Neuron (in vitro differentiated cells): ENCODE results near the gene TMEM204.

Source experiments
- H2AFZ ChIP-seq: one replicate; pipeline ENCODE4 v1.6.1; 2013; ENCODE audit warnings: low read depth, mild to moderate bottlenecking, inconsistent platforms, low read length, moderate library complexity
- H3K27me3 ChIP-seq: one replicate; pipeline ENCODE4 v1.6.1; 2013; ENCODE audit warnings: low read length; ENCODE audit not compliant: insufficient read depth
- H3K36me3 ChIP-seq: one replicate; pipeline ENCODE4 v1.6.1; 2013; ENCODE audit warnings: low read length; ENCODE audit not compliant: insufficient read depth
- H3K4me1 ChIP-seq: one replicate; pipeline ENCODE4 v1.6.1; 2013; ENCODE audit warnings: low read length; ENCODE audit not compliant: insufficient read depth
- H3K4me3 ChIP-seq: 2 replicates; pipeline ENCODE4 v1.5.1; 2013; ENCODE audit warnings: mild to moderate bottlenecking, low read length, moderate library complexity
- H3K9me3 ChIP-seq: one replicate; pipeline ENCODE4 v1.6.1; 2013; ENCODE audit warnings: low read length

Gene TMEM204

DNA sequence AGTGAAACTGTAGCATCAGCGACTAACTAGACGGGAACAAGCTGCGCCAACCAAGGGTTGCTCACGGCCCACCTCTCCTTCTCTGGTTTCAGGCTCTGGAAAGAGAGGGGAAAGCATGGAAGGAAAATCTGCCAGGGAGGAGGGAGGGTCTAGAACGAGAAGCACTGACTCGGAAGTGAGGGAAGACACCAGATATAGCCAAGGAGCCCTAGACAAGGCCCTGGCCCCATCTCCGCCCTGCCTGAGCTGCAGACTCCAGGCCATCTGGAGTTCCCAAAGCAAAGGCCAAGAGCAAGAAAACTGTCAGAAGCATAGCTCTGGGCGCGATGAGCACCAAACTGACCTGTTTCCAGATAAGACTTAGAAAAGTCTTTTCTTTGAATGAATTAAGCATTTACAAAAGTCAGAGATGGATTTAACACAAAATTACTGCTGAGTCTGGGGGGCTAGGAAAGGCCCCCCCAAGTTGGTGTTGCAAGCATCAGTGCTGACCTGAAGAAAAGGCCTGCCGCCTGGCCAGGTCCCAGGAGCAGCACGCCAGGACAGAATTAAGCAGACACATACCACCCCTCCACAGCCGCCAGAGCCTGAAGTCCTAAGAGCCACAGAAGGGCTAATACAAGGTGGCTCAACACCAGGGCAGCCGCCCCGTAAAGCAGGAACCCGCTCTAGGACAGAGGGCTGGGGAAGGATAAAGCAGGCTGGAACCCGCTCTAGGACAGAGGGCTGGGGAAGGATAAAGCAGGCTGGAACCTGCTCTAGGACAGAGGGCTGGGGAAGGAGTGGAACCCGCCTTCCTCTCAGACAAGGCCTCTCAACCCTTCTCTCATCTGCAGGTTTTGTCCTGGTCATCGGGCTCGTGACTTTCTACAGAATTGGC is 20.7 kb downstream of the TMEM204 start:
- peaks cover 56% of the 10 kb centered on the region for H3K36me3 ChIP-seq
- no peak overlapping the region for H2AFZ ChIP-seq

DNA sequence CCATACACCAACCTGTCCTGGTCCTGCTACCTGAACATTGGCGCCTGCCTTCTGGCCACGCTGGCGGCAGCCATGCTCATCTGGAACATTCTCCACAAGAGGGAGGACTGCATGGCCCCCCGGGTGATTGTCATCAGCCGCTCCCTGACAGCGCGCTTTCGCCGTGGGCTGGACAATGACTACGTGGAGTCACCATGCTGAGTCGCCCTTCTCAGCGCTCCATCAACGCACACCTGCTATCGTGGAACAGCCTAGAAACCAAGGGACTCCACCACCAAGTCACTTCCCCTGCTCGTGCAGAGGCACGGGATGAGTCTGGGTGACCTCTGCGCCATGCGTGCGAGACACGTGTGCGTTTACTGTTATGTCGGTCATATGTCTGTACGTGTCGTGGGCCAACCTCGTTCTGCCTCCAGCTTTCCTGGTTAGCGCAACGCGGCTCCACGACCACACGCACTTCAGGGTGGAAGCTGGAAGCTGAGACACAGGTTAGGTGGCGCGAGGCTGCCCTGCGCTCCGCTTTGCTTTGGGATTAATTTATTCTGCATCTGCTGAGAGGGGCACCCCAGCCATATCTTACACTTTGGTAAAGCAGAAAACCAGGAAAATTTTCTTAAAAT is 21.5 kb downstream of the TMEM204 start:
- Histone ChIP-seq H3K4me3 (no peak overlapping the region), H3K27me3 (no peaks in the 10 kb centered on the region), H3K9me3 (no peaks in the 10 kb centered on the region), H3K36me3 (peaks cover 63% of the 10 kb centered on the region), H3K4me1 (no peaks in the 10 kb centered on the region), H2AFZ (no peak overlapping the region)

More for the DNA sequence above, 20.7 kb downstream of the TMEM204 start:
- Histone ChIP-seq H3K27me3 (no peaks in the 10 kb centered on the region), H3K4me3 (no peak overlapping the region), H3K9me3 (no peaks in the 10 kb centered on the region), H3K4me1 (no peaks in the 10 kb centered on the region)

DNA sequence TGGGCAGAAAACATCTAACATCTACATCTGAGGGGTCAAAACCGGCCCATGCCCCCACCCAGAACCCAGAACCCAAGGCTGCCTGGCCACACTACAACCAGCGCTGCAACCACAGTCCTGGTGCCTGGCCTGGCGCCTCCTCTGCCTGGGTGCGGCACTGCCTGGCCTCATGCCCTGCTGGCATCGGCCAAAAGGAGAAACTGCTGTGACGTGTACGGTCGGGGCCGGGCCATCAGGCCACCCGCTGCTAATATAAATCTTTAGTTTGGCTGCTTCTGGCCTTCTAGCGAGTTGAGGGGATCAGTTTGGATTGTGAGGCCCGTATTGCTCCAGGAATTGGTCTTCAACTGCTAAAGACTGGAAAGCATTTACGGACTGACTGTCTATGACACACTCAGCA is 22.8 kb downstream of the TMEM204 start:
- no peak overlapping the region for H3K4me3 ChIP-seq
- H3K36me3 ChIP-seq = peaks cover 70% of the 10 kb centered on the region
- no peak overlapping the region for H2AFZ ChIP-seq
- H3K4me1 ChIP-seq = no peaks in the 10 kb centered on the region
- H3K9me3 ChIP-seq = no peaks in the 10 kb centered on the region
- no peaks in the 10 kb centered on the region for H3K27me3 ChIP-seq

DNA sequence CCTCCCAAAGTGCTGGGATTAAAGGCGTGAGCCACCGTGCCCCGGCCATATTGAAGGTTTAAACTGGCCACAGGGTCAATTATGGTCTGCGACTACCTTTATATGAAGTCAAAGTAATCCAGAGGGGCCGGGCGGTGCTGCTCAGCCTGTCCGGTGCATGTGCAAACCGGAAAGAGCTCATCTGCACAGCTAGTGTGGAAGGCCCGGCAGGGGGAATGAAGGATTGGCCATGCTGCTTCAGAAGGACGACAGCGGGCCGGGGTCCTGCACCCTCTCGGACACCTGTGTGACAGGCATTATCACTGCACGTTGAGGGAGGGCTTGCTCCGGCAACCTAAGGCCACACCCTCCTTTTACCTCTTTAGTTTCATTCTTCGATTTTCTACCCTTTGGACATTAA is 23.6 kb downstream of the TMEM204 start:
- Histone ChIP-seq H2AFZ (no peak overlapping the region), H3K4me1 (no peaks in the 10 kb centered on the region), H3K9me3 (no peaks in the 10 kb centered on the region), H3K4me3 (no peak overlapping the region), H3K36me3 (peaks cover 73% of the 10 kb centered on the region), H3K27me3 (no peaks in the 10 kb centered on the region)

DNA sequence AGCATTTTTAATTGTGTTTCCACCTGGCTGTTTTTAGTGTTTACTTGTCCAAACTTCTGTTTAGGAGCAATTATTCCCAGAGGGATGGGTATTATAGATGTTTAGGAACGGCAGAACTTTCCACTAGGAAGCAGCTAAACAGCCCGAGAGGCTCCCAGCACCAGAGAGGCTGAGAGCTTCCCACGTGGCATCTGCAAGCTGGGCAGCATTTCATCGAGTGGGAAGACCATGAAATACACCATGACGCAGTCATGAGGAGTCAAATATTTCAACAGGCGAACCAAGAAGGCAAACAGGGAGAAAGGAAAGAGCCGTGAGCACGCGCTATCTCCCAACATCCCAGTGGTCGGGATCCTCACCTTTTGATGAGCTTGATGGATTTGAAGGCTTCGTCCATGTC is 24.1 kb downstream of the TMEM204 start:
- H3K27me3 ChIP-seq = no peaks in the 10 kb centered on the region
- no peak overlapping the region for H3K4me3 ChIP-seq

DNA sequence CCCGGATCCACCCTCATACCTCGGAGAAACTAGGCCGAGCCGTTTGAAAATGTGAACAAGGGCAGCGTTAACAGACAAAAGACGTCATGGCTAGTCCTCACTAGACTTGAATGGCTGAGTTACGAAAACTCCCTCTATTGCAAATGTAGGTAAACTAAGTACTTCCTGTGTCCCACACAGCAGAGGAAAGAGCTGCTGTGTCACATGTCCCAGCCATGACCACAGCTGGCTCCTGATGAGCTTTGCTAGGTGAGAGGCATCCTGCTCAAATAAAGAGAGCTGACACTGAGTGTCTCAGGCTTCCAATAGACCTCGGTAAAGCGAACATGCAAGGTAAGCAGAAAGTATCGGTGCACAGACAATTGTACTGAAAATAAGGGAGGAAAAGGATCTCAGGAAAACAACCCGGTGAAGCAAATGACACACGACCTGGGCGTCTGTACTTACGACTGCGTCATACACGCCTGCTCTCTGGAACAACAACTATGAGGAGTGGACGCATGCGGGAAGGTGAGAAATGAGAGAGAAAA is 26.0 kb downstream of the TMEM204 start:
- Histone ChIP-seq H3K4me1 (no peaks in the 10 kb centered on the region), H3K27me3 (no peaks in the 10 kb centered on the region), H3K9me3 (no peaks in the 10 kb centered on the region), H2AFZ (no peak overlapping the region), H3K36me3 (peaks cover 72% of the 10 kb centered on the region), H3K4me3 (no peak overlapping the region)

More for the DNA sequence above, 24.1 kb downstream of the TMEM204 start:
- Histone ChIP-seq H3K36me3 (peaks cover 71% of the 10 kb centered on the region), H2AFZ (no peak overlapping the region), H3K9me3 (no peaks in the 10 kb centered on the region), H3K4me1 (no peaks in the 10 kb centered on the region)

DNA sequence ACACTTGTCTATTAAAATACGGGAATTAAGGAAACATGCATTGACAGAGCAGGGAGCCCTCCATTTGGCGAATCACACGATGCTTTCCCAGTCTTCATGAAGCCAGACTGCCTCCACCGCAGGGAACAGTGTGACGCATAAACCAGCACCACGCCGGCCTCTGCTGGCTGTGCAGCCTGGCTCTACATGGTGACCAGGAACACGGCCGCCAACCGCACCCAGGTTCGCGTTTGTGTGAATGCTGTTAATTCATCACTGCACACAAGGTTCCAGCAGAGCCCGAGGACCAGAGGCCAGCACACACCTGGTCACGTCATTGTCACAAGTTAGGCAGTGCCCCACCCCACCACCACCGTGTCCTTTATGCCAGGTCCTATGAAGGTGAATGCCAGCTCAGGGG is 26.7 kb downstream of the TMEM204 start:
- Histone ChIP-seq H2AFZ (no peak overlapping the region), H3K36me3 (peaks cover 70% of the 10 kb centered on the region), H3K4me3 (no peak overlapping the region), H3K9me3 (no peaks in the 10 kb centered on the region), H3K4me1 (no peaks in the 10 kb centered on the region), H3K27me3 (no peaks in the 10 kb centered on the region)

DNA sequence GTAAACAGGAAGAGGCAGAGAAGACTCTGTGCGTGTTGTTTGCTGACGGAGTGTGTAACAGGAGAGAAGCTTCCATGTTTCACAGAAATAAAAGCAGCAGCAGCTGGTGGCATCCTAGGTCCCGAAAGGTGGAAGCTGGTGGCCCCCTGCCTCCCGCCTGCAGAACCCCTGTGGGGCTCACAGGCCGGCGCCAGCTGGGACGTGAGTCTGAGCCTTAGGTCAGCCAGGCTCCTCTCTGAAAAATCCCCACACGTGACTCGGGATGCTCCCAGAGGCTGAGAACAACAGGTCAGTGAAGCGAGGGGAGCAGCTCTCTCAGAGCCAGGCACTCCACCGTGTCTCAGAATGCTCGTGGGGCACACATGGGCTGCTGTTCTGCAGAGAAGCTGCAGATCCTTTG is 27.4 kb downstream of the TMEM204 start:
- Histone ChIP-seq H3K4me1 (no peaks in the 10 kb centered on the region), H3K4me3 (no peak overlapping the region), H3K36me3 (peaks cover 70% of the 10 kb centered on the region), H3K9me3 (no peaks in the 10 kb centered on the region), H3K27me3 (no peaks in the 10 kb centered on the region), H2AFZ (no peak overlapping the region)

DNA sequence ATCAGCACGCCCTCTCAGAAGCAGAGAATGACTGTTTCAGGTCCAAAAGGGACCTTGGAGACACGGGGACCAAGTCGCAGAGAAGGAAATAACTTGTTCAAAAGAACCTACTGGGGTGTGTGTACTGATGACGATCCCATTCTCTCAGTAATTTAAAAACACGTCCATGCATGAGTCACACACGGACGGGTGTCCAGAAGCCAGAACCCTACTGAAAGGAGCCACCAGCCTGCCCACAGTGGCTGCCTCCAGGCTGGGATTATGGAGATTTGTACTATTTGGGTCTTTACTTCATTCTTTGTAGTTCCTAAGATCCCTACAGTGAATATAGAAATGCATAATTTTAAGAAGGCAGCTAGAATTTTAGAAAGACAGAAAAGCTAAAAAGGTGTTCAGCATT is 27.8 kb downstream of the TMEM204 start:
- H3K4me3 ChIP-seq = no peak overlapping the region
- no peaks in the 10 kb centered on the region for H3K9me3 ChIP-seq
- H2AFZ ChIP-seq = no peak overlapping the region
- no peaks in the 10 kb centered on the region for H3K27me3 ChIP-seq
- H3K36me3 ChIP-seq = peaks cover 72% of the 10 kb centered on the region
- H3K4me1 ChIP-seq = no peaks in the 10 kb centered on the region

DNA sequence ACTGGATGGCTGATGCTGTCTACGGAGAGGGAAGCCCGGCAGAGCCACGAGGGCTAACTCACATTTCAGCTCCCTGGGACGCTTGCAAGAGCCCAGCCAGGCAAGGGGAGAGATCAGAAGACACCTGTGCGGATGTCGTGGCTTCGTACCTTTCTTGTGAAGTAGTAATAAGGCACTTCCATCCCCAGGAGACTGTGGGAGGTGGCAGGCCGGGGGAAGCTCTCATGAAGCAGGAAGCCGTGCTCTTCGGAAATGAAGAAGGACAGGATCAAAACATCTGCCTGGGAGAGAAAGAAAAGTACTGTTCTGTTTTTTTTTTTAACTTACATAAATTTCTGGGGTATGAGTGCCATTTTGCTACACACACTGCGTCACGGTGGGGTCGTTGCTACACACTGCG is 28.4 kb downstream of the TMEM204 start:
- H2AFZ ChIP-seq = no peak overlapping the region
- H3K4me3 ChIP-seq = no peak overlapping the region
- H3K36me3 ChIP-seq = peaks cover 71% of the 10 kb centered on the region
- no peaks in the 10 kb centered on the region for H3K27me3 ChIP-seq
- H3K9me3 ChIP-seq = no peaks in the 10 kb centered on the region
- H3K4me1 ChIP-seq = no peaks in the 10 kb centered on the region

DNA sequence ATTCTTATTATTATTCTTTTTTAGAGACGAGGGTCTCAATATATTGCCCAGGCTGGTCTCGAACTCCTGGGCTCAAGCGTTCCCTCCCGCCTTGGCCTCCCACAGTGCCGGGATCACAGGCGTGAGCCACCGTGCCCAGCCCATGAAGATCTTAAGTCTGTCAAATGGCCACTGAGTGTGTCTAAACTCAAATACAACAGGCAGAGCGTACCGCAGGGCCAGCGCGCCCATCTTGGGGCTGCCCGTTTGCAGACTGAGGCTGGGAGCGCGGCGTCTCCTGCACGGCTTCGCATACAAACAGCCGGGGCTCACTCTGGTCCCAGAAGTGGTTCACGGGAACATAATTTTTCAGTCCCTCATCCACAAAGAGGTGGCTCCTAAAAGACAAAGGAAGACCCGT is 30.3 kb downstream of the TMEM204 start:
- Histone ChIP-seq H3K9me3 (no peaks in the 10 kb centered on the region), H3K4me1 (no peaks in the 10 kb centered on the region), H3K4me3 (no peak overlapping the region), H3K36me3 (peaks cover 64% of the 10 kb centered on the region), H2AFZ (no peak overlapping the region), H3K27me3 (no peaks in the 10 kb centered on the region)

DNA sequence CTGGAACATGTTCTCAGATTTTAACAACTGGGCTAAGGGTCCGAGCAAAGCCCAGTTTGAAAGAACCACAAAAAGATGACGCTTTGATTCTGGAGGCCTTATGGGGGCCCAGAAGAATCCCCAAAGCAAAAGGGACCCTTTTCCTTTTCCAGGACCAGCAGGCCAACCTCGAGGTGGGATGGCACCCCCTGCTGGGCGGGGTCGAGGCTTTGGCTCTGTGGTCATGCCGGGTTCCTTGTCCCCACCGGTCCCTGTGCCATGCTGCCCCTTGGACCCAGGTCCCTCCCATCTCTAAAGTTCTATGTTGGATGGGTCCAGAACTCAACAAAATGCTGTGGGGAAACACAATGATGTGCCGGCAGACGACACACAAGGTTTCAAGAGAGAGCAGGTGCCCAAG is 30.9 kb downstream of the TMEM204 start:
- H3K9me3 ChIP-seq = no peaks in the 10 kb centered on the region
- H3K36me3 ChIP-seq = peaks cover 60% of the 10 kb centered on the region
- no peaks in the 10 kb centered on the region for H3K4me1 ChIP-seq
- H2AFZ ChIP-seq = no peak overlapping the region
- H3K4me3 ChIP-seq = no peak overlapping the region
- H3K27me3 ChIP-seq = no peaks in the 10 kb centered on the region

DNA sequence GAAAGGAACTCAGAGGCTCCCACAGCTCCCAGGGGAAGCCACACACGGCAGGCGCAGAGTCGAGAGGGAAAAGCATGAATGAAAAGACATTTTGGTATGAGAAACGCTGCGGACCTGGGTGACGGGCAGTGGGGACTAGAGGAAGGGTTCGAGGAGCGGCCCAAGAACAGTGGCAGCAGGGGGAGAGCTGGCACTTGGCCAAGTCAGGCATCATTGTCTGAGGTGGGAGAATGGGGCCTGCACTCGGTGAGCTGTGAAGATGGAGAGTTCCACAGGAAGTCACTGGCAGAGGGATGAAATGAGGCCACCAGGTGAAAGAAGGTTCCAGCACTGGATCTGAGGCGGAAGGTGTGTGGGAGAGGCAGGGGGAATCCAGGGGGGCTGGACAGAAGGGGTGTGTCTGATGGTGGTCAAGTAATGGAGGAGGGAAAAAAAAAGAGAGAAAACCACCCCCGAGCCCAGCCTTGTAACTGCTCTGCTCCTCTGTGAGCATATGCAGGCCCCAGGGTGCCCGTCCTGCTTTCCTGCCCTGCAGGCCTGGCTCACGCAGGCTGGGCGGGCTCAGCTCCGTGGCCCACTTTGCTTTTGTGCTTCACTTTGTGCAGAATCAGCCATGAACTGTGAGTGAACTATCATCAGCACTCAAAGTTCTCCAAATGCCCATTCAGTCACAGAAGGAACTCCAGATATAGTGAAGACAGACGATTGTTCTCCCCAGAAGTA is 31.8 kb downstream of the TMEM204 start:
- H3K27me3 ChIP-seq = no peaks in the 10 kb centered on the region
- no peak overlapping the region for H3K4me3 ChIP-seq
- no peaks in the 10 kb centered on the region for H3K4me1 ChIP-seq
- H3K36me3 ChIP-seq = peaks cover 56% of the 10 kb centered on the region
- H3K9me3 ChIP-seq = no peaks in the 10 kb centered on the region
- no peak overlapping the region for H2AFZ ChIP-seq
